ENCODE results near the gene SLC9A2. TPM values are rescaled to one million over a fixed set of nuclear protein-coding genes. Genes with fewer than 3 reads are reported as not detected.
A peak's percentile ranks its signal among the peaks of the same experiment; 100 is the strongest.

SLC9A2 gene
- total and polyA plus RNA-seq, 7 experiments from 2014 or later: 0.07 TPM; not detected in 6

DNA sequence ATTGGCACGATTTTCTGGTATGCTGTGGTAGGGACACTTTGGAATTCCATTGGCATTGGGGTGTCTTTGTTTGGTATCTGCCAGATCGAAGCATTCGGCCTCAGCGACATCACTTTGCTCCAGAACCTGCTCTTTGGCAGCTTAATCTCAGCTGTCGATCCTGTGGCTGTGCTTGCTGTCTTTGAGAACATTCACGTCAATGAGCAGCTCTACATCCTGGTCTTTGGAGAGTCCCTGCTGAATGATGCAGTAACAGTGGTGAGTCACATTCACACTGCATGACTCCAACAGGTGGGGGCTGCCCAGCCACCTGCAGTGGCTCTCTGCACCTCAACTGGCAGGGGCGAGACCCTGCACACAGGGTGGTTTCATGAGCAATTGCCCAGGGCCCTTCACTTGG is 38.4 kb downstream of the SLC9A2 start:
- Mint-ChIP-seq H3K36me3 (no peaks in the 10 kb centered on the region), H3K4me1 (peaks cover 4 to 12% (median 11%) of the 10 kb centered on the region in 7 donors), H3K9me3 (no peaks in the 10 kb centered on the region), H3K4me3 (no peak overlapping the region), H3K27ac (no peak overlapping the region), H3K27me3 (peaks cover 0 to 8% (median 0%) of the 10 kb centered on the region in 5 donors)
- Histone ChIP-seq H3K4me3 (ENCODE audit: low read length) (no peak overlapping the region), H3K27ac (ENCODE audit: low read depth, low read length) (no peak overlapping the region), H3K4me1 (ENCODE audit: control insufficient read depth in 2 of 2, insufficient read depth in 2 of 2, low read length in 2 of 2) (no peaks in the 10 kb centered on the region), H3K27me3 (ENCODE audit: control insufficient read depth in 2 of 2, insufficient read depth in 2 of 2, low read length in 2 of 2) (no peaks in the 10 kb centered on the region), H3K36me3 (ENCODE audit: control insufficient read depth in 2 of 3, insufficient read depth in 3 of 3, low read length in 3 of 3) (no peaks in the 10 kb centered on the region), H3K9me3 (ENCODE audit: control insufficient read depth in 2 of 3, low read length in 3 of 3) (no peaks in the 10 kb centered on the region)
- CTCF ChIA-PET: no interaction called here
- intact Hi-C loops (cut with micrococcal nuclease): no loop called here
- ATAC-seq (no peak), DNase-seq (peak in 1 of 9 donors; percentile 24)
- POLR2A ChIA-PET: no interaction called here

DNA sequence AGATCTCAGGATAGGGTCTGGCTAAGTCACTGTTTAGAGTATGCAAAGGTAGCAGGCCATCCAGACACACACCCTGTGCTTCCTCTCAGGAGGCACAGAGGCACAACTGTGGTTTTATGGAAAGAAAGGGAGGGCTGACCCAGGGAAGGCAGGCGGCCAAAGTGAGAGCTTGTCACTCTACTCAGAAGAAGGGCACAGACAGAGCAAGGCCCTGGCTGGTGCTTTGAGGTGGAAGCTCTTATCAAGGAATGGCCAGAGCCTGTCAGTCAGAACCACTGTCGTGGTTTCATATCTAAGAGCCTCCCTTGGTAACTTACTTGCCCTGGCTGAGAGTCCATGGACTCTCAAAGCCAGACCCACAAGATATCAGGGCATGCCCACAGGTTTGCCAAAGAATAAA is 40.7 kb downstream of the SLC9A2 start:
- POLR2A ChIA-PET: no interaction called here
- Mint-ChIP-seq H3K4me3 (no peak overlapping the region), H3K27ac (no peak overlapping the region), H3K27me3 (no peaks in the 10 kb centered on the region), H3K36me3 (peaks cover 0 to 2% (median 0%) of the 10 kb centered on the region in 5 donors), H3K9me3 (no peaks in the 10 kb centered on the region), H3K4me1 (peaks cover 8 to 29% (median 24%) of the 10 kb centered on the region in 7 donors)
- no peaks in the 10 kb centered on the region for H3K27me3 ChIP-seq (ENCODE audit: control insufficient read depth in 2 of 2, insufficient read depth in 2 of 2, low read length in 2 of 2)
- no peak overlapping the region for H3K27ac ChIP-seq (ENCODE audit: low read depth, low read length)
- H3K4me3 ChIP-seq (ENCODE audit: low read length): no peak overlapping the region
- intact Hi-C loops (cut with micrococcal nuclease): no loop called here
- H3K36me3 ChIP-seq (ENCODE audit: control insufficient read depth in 2 of 3, insufficient read depth in 3 of 3, low read length in 3 of 3): no peaks in the 10 kb centered on the region
- H3K9me3 ChIP-seq (ENCODE audit: control insufficient read depth in 2 of 3, low read length in 3 of 3): no peaks in the 10 kb centered on the region
- CTCF ChIA-PET: no interaction called here
- H3K4me1 ChIP-seq (ENCODE audit: control insufficient read depth in 2 of 2, insufficient read depth in 2 of 2, low read length in 2 of 2): no peaks in the 10 kb centered on the region
- DNase-seq (no peak), ATAC-seq (no peak)

DNA sequence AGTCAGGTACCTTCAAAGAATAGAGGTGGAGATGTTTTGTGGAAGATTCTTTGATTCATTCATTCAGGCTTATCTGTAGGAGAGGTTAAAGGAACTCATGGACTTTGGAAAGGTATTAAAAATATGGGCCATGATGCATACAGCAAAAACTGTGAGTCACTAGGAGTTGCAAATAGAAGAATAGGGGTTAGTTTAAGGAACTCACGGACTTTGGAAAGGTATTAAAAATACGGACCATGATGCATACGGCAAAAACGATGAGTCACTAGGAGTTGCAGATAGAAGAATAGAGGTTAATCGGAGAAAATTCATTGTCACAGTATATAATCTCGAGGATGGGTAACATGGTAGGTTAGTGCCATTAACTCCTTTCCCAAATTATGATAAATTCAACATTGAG is 41.2 kb downstream of the SLC9A2 start:
- Mint-ChIP-seq H3K36me3 (peaks cover 0 to 2% (median 0%) of the 10 kb centered on the region in 5 donors), H3K27me3 (no peaks in the 10 kb centered on the region), H3K4me1 (peaks cover 8 to 29% (median 24%) of the 10 kb centered on the region in 7 donors), H3K27ac (no peak overlapping the region), H3K4me3 (no peak overlapping the region), H3K9me3 (no peaks in the 10 kb centered on the region)
- CTCF ChIA-PET: no interaction called here
- ATAC-seq: no peak
- Histone ChIP-seq H3K27me3 (ENCODE audit: control insufficient read depth in 2 of 2, insufficient read depth in 2 of 2, low read length in 2 of 2) (no peaks in the 10 kb centered on the region), H3K4me3 (ENCODE audit: low read length) (no peak overlapping the region), H3K36me3 (ENCODE audit: control insufficient read depth in 2 of 3, insufficient read depth in 3 of 3, low read length in 3 of 3) (no peaks in the 10 kb centered on the region), H3K4me1 (ENCODE audit: control insufficient read depth in 2 of 2, insufficient read depth in 2 of 2, low read length in 2 of 2) (no peaks in the 10 kb centered on the region), H3K9me3 (ENCODE audit: control insufficient read depth in 2 of 3, low read length in 3 of 3) (no peaks in the 10 kb centered on the region), H3K27ac (ENCODE audit: low read depth, low read length) (no peak overlapping the region)
- intact Hi-C loops (cut with micrococcal nuclease): no loop called here
- no peak for DNase-seq
- POLR2A ChIA-PET: no interaction called here

DNA sequence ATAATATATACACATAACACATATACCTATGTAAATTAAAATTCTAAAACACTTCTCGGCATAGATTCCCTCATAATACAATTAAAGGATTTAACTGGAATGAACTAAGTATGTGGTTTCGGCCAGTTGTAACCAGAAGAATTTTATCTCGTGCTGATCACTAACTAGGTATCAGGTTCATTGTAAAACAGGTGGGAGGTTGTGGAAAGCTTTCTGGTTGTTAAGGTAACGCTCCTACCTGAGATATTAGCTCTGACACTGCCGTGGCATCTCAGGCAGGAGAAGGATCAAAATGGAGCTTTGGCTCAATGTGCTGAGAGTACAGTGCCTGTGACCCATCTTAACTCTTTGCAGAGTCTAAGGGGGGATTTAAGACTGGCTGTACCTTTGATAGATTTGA is 42.5 kb downstream of the SLC9A2 start:
- H3K27ac Mint-ChIP-seq: peak overlapping the region in 3 of 9 donors; percentile 4 to 81 (median 17)
- H3K4me3 Mint-ChIP-seq: peak overlapping the region in 3 of 10 donors; percentile 0 to 48 (median 32)
- DNase-seq (no peak), ATAC-seq (no peak)
- intact Hi-C loops (cut with micrococcal nuclease): no loop called here
- H3K9me3 Mint-ChIP-seq: no peaks in the 10 kb centered on the region
- CTCF ChIA-PET: no interaction called here
- peaks cover 8 to 29% (median 24%) of the 10 kb centered on the region in 7 donors for H3K4me1 Mint-ChIP-seq
- H3K36me3 ChIP-seq (ENCODE audit: control insufficient read depth in 2 of 3, insufficient read depth in 3 of 3, low read length in 3 of 3): no peaks in the 10 kb centered on the region
- H3K4me1 ChIP-seq (ENCODE audit: control insufficient read depth in 2 of 2, insufficient read depth in 2 of 2, low read length in 2 of 2): no peaks in the 10 kb centered on the region
- peaks cover 0 to 2% (median 0%) of the 10 kb centered on the region in 5 donors for H3K36me3 Mint-ChIP-seq
- no peak overlapping the region for H3K27ac ChIP-seq (ENCODE audit: low read depth, low read length)
- POLR2A ChIA-PET: no interaction called here
- no peaks in the 10 kb centered on the region for H3K27me3 ChIP-seq (ENCODE audit: control insufficient read depth in 2 of 2, insufficient read depth in 2 of 2, low read length in 2 of 2)
- no peaks in the 10 kb centered on the region for H3K27me3 Mint-ChIP-seq
- H3K9me3 ChIP-seq (ENCODE audit: control insufficient read depth in 2 of 3, low read length in 3 of 3): no peaks in the 10 kb centered on the region
- H3K4me3 ChIP-seq (ENCODE audit: low read length): no peak overlapping the region

DNA sequence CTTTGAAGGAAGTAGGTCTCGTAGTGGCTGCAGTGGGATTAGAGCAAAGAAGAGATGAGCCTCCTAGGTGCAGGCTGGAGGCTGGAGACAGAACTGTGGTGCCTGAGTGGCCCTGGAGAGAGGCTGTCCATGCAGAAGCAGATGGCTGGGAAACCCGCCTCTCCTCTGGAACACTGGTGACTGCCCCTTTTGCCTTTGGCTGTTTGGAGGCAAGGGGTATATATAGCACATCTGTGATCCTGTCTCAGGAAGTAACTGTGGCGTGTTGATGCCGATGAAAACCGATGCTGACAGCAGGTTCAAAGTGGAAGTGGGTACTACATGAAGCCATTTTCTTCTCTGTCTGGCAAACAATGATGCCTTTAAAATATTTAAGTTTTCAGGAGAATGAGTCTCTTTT is 43.5 kb downstream of the SLC9A2 start:
- peak in 6 of 9 donors; percentile 2 to 36 (median 8) for DNase-seq
- H3K4me3 Mint-ChIP-seq: peak overlapping the region in 7 of 10 donors; percentile 4 to 64 (median 32)
- Histone ChIP-seq H3K36me3 (ENCODE audit: control insufficient read depth in 2 of 3, insufficient read depth in 3 of 3, low read length in 3 of 3) (no peaks in the 10 kb centered on the region), H3K4me3 (ENCODE audit: low read length) (no peak overlapping the region), H3K4me1 (ENCODE audit: control insufficient read depth in 2 of 2, insufficient read depth in 2 of 2, low read length in 2 of 2) (no peaks in the 10 kb centered on the region), H3K9me3 (ENCODE audit: control insufficient read depth in 2 of 3, low read length in 3 of 3) (no peaks in the 10 kb centered on the region), H3K27me3 (ENCODE audit: control insufficient read depth in 2 of 2, insufficient read depth in 2 of 2, low read length in 2 of 2) (no peaks in the 10 kb centered on the region), H3K27ac (ENCODE audit: low read depth, low read length) (no peak overlapping the region)
- intact Hi-C loops (cut with micrococcal nuclease): no loop called here
- H3K9me3 Mint-ChIP-seq: no peaks in the 10 kb centered on the region
- peak overlapping the region in 6 of 9 donors; percentile 4 to 87 (median 54) for H3K27ac Mint-ChIP-seq
- H3K27me3 Mint-ChIP-seq: no peaks in the 10 kb centered on the region
- H3K36me3 Mint-ChIP-seq: peaks cover 0 to 2% (median 0%) of the 10 kb centered on the region in 5 donors
- H3K4me1 Mint-ChIP-seq: peaks cover 8 to 29% (median 24%) of the 10 kb centered on the region in 7 donors
- ChIA-PET CTCF (no interaction called here), POLR2A (no interaction called here)
- ATAC-seq: no peak

DNA sequence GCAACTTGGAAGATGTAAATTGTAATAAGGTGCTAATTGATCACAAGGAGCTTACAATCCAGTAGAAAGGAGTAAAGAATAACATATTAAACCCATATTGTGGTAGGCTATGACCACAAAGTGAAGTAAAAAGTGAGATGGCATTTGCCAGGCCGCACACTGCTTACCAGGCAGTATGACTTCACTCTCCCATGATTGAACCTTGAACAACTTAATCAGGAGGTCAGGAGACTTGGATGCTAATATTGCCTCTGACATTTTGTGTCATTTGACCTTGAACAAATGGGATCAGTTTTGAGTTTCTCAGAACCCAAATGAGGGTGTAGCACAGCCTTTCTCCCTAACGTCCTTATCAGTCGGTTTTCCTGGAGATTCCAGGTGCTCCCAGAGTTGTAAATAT is 44.0 kb downstream of the SLC9A2 start:
- Histone ChIP-seq H3K27ac (ENCODE audit: low read depth, low read length) (no peak overlapping the region), H3K4me1 (ENCODE audit: control insufficient read depth in 2 of 2, insufficient read depth in 2 of 2, low read length in 2 of 2) (no peaks in the 10 kb centered on the region), H3K27me3 (ENCODE audit: control insufficient read depth in 2 of 2, insufficient read depth in 2 of 2, low read length in 2 of 2) (no peaks in the 10 kb centered on the region), H3K4me3 (ENCODE audit: low read length) (no peak overlapping the region), H3K36me3 (ENCODE audit: control insufficient read depth in 2 of 3, insufficient read depth in 3 of 3, low read length in 3 of 3) (no peaks in the 10 kb centered on the region), H3K9me3 (ENCODE audit: control insufficient read depth in 2 of 3, low read length in 3 of 3) (no peaks in the 10 kb centered on the region)
- Mint-ChIP-seq H3K27me3 (no peaks in the 10 kb centered on the region), H3K4me1 (peaks cover 8 to 29% (median 24%) of the 10 kb centered on the region in 7 donors), H3K4me3 (peak overlapping the region in 1 of 10 donors; percentile 48), H3K36me3 (peaks cover 0 to 2% (median 0%) of the 10 kb centered on the region in 5 donors), H3K27ac (peak overlapping the region in 2 of 9 donors; percentile 4 to 58), H3K9me3 (no peaks in the 10 kb centered on the region)
- intact Hi-C loops (cut with micrococcal nuclease): no loop called here
- DNase-seq (no peak), ATAC-seq (no peak)
- CTCF ChIA-PET: no interaction called here
- POLR2A ChIA-PET: no interaction called here

DNA sequence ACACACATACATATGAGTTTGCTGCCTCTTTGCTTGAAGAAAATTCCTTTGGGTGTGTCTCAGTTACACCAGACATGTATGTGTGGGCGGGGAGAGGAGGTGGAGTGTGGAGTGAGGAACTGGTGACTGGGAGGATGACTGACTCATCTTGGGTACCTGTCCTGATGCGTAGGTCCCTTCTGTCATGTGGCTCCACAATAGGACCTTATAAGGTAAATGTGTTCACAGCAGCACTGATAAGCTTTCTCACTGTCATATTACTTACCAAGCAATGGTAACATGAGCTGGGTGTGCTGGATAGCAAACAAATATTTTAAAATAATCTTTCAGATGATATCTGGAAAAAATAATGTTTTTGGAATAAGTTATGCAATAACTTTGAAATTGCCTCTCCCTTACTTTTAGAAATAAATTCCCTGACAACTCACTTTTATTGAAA is 45.1 kb downstream of the SLC9A2 start:
- ATAC-seq (peak; percentile 57), DNase-seq (peak in 4 of 9 donors; percentile 2 to 52 (median 18))
- intact Hi-C loops (cut with micrococcal nuclease): no loop called here
- Histone ChIP-seq H3K27ac (ENCODE audit: low read depth, low read length) (no peak overlapping the region), H3K9me3 (ENCODE audit: control insufficient read depth in 2 of 3, low read length in 3 of 3) (no peaks in the 10 kb centered on the region), H3K4me3 (ENCODE audit: low read length) (no peak overlapping the region), H3K36me3 (ENCODE audit: control insufficient read depth in 2 of 3, insufficient read depth in 3 of 3, low read length in 3 of 3) (no peaks in the 10 kb centered on the region), H3K27me3 (ENCODE audit: control insufficient read depth in 2 of 2, insufficient read depth in 2 of 2, low read length in 2 of 2) (no peaks in the 10 kb centered on the region), H3K4me1 (ENCODE audit: control insufficient read depth in 2 of 2, insufficient read depth in 2 of 2, low read length in 2 of 2) (no peaks in the 10 kb centered on the region)
- CTCF ChIA-PET: no interaction called here
- Mint-ChIP-seq H3K27me3 (peaks cover 0 to 4% (median 0%) of the 10 kb centered on the region in 5 donors), H3K4me3 (peak overlapping the region in 2 of 10 donors; percentile 1 to 5), H3K4me1 (peaks cover 8 to 29% (median 24%) of the 10 kb centered on the region in 7 donors), H3K9me3 (no peaks in the 10 kb centered on the region), H3K36me3 (peaks cover 0 to 2% (median 0%) of the 10 kb centered on the region in 5 donors), H3K27ac (peak overlapping the region in 2 of 9 donors; percentile 5 to 53)
- POLR2A ChIA-PET: no interaction called here
